COLO829 (cell line): ENCODE measurements around the gene YIPF4.
A peak's percentile ranks its signal among the peaks of the same experiment; 100 is the strongest.
"Not testable (repeated sequence)": the region's sequence is repeated elsewhere in the genome, so short reads cannot be mapped to it uniquely, and the experiment has no call there.

Experiments
- DNase-seq: peaks from one replicate; pipeline ENCODE4 v3.0.0; 2012; ENCODE audit warnings: low spot score

Gene YIPF4

GRCh38 chr2:32289165-32289999 lies 11.7 kb downstream of the YIPF4 start:
- DNase-seq = peak; percentile 28

GRCh38 chr2:32290000-32290339 lies 12.3 kb downstream of the YIPF4 start:
- no peak for DNase-seq

- DNase-seq = no peak
These were observed 14.0 kb downstream of the YIPF4 start for GRCh38 chr2:32291746-32292145.

GRCh38 chr2:32293493-32293892 lies 15.8 kb downstream of the YIPF4 start:
- DNase-seq = not testable (repeated sequence)

GRCh38 chr2:32293966-32294562 lies 16.4 kb downstream of the YIPF4 start:
- DNase-seq = not testable (repeated sequence)

GRCh38 chr2:32310577-32310976 lies 32.9 kb downstream of the YIPF4 start:
- no peak for DNase-seq

- DNase-seq = no peak
These were observed 37.2 kb downstream of the YIPF4 start for GRCh38 chr2:32314886-32315285.

- DNase-seq = not testable (repeated sequence)
These were observed 51.0 kb downstream of the YIPF4 start for GRCh38 chr2:32328679-32329078.

GRCh38 chr2:32329180-32329980 lies 51.7 kb downstream of the YIPF4 start:
- DNase-seq = not testable (repeated sequence)

GRCh38 chr2:32330136-32330535 lies 52.4 kb downstream of the YIPF4 start:
- no peak for DNase-seq

- peak; percentile 46 for DNase-seq
These were observed 65.1 kb downstream of the YIPF4 start for GRCh38 chr2:32342801-32343200.

GRCh38 chr2:32350797-32351196 lies 73.1 kb downstream of the YIPF4 start:
- not testable (repeated sequence) for DNase-seq

- DNase-seq = peak; percentile 24
These were observed 78.4 kb downstream of the YIPF4 start for GRCh38 chr2:32355976-32356680.

GRCh38 chr2:32356681-32357317 lies 79.1 kb downstream of the YIPF4 start, which contains the start of gene BIRC6:
TSS of gene BIRC6 (plus strand) at chr2:32357023. CDS start at chr2:32357162, 139 bp downstream.
- peak; percentile 94 for DNase-seq

GRCh38 chr2:32357318-32358110 lies 79.8 kb downstream of the YIPF4 start:
- DNase-seq = no peak

GRCh38 chr2:32358111-32358482 lies 80.4 kb downstream of the YIPF4 start:
- DNase-seq = no peak

GRCh38 chr2:32360416-32360815 lies 82.7 kb downstream of the YIPF4 start:
- DNase-seq = no peak

GRCh38 chr2:32362997-32363396 lies 85.3 kb downstream of the YIPF4 start:
- not testable (repeated sequence) for DNase-seq

- DNase-seq = no peak
These were observed 85.9 kb downstream of the YIPF4 start for GRCh38 chr2:32363597-32363996.

GRCh38 chr2:32364290-32364689 lies 86.6 kb downstream of the YIPF4 start:
- not testable (repeated sequence) for DNase-seq

GRCh38 chr2:32365679-32366078 lies 88.0 kb downstream of the YIPF4 start:
- not testable (repeated sequence) for DNase-seq
